Measurements from ENCODE around the gene ZFAND3.
"Not testable (repeated sequence)": the region's sequence is repeated elsewhere in the genome, so short reads cannot be mapped to it uniquely, and the experiment has no call there.

Gene ZFAND3

DNA sequence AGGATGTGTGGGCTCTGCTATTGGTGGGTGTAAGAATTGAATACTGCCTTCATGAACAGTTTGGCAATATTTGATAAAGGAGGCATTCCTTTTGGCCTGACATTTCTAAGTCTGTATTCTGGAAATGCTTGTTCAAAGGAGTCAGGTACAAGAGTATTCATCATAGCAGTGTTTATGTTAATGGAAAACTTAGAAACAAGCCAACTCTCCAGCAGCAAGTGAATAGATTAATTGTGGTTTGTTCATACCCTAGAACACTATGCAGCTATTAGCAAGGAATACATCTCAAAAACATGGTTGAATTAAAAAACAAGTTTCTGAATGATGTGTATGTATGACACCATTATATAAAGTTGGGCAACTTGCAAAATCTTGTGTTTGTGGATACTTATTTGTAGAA, 195.8 kb downstream of the ZFAND3 start:
- no peak for DNase-seq

DNA sequence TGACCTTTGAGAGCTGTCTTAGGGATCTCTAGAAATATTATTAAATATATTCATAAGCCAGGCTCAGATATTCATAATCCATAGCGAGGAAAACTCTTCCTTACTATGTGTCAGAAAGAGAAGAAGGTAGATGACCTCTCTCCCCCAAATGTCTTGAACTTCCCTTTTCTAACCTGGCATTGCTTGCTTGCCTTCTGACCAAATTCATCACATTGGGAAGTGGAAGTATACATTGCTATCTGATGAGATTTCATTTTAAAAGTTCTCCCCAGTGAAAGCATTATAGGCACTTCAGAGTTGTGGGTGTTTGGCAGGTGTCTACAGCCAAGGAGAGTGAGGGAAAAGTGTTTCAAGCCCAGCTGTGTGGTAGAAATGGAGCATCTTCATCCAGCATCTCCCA, 197.3 kb downstream of the ZFAND3 start:
- DNase-seq: no peak

DNA sequence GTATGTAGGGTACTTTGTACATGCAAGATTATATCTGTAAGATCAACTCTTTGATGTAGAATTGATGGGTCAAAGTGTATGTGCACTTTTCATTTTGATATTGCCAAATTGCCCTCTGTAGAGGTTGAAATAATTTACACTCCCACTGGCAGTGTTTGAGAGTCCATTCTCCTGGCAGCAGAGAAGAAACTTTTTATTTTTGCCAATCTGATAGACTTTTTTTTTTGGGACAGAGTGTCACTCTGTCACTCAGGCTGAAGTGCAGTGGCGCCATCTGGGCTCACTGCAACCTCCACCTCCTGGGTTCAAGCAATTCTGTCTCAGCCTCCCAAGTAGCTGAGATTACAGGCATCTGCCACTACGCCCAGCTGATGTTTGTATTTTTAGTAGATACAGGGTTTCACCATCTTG, 199.2 kb downstream of the ZFAND3 start:
- DNase-seq: no peak

DNA sequence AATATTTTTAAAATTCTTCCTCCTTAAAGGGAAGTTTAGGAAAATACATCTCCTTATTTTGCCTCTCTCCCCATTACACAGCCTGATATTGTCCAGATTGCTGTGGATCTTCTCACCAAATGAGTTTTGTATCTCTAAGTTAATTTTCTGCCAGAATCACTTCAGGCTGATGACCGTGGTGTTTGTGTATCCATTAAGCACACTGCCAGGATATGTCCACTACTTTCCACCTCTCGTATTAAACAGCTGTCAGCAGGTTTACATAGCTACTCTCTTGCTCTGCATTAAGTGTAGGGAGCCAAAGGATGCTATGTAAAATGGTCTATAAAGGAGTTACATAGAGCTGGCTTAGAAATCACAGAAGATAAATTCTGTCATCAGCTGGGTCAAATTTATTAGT, 201.1 kb downstream of the ZFAND3 start:
- DNase-seq: no peak

DNA sequence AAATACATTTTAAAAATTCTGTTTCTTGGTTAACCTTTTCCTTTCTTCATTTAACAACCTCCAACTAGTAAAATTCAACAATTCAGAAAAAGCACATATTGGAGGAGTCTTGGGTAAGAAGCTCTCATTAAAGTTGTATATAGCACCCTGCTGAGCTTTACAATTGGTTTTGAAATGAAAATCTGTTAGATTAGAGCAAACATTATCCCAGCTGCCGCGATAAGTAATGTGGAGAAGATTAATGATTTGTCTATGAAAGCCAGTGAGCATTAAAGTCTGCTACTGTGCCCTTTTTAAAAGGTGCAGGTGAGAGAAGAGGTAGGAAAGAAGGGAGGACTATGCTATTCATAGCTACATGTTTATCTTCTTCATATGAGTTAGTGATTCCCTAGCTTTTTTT, 201.5 kb downstream of the ZFAND3 start:
- no peak for DNase-seq

DNA sequence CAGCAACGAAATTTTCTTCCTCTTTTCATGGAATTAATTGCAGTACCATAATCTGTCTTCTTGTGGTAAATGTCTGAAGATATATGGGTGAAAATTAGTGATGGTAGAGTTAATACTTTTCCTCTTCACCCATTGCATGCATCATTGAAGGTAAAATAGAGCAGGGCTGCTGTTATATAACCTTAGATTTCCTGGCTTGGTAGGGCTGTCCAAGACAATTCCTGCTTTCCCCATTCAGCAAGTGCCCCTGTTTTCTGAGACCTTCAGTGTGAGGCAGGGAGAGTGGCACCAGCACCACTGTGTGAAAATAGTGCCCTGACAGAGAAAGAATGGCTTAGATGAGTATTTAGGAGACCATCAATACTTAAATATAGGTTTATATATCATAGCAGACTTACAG, 202.0 kb downstream of the ZFAND3 start:
- no peak for DNase-seq

DNA sequence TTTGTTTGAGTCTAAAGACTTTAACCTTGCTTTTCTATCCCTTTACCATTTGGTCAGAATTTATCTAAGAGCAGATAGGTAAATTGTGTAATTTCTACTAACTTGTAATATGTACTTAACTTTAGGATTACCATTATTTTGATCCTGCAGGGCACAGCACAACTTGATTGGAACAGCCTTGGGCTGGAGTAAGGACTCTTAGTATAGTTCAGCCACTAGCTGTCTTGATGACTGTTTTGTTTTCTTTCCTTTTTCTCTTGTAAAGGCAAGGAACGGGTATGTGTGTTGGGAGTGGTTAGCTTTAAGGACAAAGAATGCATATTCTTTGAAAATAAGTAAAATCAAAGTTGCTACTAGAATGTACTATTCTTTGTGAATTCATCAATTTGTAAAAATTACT, 203.2 kb downstream of the ZFAND3 start:
- DNase-seq: no peak

DNA sequence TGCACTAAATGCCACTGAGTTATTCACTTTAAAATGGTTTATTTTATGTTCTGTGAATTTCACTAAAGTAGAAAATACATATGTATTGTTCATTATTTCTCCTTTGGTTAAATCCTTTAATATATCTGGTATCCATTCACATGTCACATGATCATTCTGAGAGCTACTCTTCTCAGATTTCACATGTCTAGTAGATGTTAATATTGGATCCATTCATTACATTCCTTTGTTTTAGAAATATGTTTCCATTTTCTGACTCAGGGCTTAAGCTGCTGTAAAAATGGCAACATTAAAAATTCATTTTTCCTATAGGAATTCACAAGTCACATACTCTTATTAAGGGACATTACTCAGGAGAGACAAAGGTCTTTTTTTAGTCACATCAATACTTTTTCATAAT, 205.4 kb downstream of the ZFAND3 start:
- no peak for DNase-seq

DNA sequence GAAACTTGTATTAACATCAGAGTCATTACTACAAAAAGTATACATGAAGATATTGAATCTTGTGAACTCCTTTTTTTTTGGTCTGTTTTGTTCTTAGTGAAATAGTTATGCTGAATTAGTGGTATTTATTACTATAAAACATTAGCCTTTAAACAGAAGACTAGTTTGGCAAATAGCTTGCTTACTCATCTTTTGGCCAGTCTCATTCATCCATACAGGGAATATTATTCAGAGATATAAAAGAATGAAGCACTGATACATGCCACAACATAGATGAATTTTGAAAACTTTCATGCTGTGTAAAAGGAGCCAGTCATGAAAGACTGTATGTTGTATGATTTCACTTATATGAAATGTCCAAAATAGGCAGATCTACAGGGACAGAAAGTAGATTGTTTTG, 205.9 kb downstream of the ZFAND3 start:
- no peak for DNase-seq

DNA sequence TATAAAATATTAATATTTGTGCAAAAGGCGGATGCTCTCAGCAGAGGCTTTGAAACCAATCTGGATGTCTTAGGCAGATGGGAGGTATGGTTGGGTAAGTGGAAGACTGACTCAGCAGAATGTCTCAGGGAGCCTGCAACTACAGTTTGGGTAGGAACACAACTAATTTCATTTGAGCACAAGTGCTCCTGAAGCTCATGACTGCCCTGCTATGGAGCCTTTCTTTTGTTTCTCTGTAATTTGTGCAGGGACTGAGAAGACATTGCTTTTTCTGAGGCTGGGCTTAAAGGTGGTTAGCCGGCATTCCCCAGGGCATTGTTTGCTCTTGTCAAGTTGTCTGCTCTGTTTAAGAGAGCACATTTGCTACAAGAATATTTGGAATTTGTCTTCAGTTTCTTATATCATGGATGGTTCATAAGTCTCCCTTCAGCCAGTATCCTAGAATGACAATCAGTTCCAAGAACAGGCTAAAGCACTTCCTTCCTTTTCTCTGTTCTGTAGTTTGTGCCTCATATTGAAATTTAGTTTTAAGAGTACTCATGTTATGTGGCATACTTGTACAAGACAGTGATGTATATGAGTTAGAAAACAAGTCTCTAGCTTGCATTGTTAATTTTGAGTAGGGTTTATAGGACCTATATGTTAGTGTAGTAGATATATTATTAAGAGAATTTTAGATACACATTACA, 208.3 kb downstream of the ZFAND3 start:
- peak in 1 of 5 donors; percentile 48 for DNase-seq

DNA sequence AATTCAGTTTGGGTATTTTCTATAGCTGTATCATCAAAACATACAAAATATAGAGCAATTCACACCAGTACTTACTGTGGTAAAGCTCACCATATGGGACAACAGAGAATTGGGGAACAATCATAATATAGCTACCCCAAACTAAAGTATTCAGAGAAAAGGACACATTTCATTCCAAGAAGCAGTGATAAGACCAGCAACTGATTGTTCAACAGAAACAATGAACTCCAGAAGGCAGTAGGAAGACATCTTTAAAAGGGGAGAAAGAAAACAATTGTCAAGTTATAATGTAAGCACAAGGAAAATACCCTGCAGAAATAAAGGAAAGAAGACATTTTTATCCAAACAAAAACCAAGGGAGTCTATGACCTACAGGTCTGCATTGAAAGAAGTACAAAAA, 210.9 kb downstream of the ZFAND3 start:
- no peak for DNase-seq

DNA sequence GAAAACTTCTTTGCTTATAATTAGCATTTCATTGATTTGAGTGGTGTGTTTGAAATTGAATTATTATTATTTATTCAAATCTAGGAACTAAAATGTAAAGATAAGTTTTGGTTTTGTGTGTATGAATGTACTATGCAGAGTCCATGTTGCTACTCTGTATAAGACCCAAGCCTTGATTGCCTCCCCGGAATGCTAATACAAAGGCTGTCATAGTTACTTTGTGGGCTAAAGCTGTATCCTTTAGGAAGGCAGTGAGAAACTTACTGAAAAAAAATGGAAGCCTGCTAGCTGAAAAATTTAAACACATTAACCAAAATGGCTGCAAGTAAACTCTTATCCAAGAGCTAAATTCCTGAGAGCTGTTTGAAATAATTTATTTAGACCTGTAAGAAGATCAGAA, 213.3 kb downstream of the ZFAND3 start:
- no peak for DNase-seq

DNA sequence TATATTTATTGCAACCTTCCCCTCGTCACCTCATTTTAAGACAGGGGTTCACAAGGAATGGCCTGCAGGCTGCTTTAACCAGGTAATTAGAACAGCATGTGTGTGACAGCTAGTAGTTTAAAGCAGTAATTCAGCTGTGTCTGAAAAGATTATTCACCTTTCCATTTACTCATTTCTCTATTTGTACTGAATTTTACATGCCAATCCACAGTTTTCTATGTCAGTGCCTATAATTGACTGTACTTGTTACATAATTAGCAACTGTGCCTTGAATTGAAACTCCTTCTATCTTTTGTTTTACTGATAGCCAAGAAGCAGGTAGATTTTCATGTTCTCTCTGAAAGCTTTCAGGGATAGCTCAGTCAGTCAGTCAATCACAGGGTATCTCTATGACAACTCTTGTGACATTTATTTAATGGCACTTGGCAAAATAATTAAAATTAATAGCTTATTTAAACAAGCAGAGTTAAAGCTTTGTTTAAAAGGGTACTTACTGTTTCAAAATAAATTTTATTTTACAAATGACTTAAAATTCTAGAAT, 214.0 kb downstream of the ZFAND3 start:
- no peak for DNase-seq

DNA sequence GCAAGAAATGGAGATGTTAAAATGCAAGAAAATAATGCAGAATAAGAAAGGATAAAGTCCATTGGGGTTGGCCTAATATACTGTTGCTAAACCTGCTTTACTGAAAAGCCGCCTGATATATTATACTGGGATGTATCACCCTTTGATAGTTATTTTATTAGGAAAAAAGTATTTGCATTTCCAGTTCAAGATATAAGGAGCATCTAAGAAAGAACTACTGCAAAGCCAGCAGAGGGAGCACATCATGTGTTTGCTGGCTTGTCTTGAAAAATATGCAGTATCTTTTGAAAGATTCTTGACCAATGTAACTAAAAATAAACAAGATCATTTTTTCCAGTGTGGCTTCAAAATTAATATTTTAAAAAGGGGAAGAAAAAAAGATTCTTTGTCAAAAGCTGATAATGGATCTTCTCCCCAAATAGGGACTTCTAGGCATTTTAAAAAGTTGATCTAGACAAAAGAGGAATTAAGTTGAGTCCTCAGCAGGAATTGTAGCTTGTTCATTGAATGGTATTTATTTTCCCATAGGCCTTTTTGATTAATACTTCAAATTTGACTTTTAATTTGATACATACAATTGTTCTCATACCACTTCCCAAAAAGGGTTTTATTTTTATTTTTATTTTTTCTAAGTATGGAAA, 214.9 kb downstream of the ZFAND3 start:
- DNase-seq: peak in 1 of 5 donors; percentile 18

DNA sequence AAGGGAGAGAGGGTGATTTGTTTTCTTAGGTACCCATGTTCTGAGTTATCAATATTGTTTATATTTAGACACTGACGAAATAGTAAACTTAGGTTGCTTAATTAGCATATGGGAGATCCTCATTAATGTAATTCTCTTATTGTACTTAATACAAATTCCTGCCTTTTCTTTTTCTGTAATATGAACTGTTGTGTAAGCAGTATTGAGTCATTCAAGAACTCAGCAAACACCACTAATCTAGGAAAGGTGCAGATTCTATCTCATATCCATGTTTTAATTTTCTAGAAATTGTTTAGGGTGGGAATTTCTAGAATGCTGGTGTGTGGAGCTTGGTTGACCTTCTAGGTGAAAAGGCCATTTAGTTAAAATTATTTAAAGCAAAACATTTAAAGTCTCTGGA, 216.0 kb downstream of the ZFAND3 start:
- no peak for DNase-seq

DNA sequence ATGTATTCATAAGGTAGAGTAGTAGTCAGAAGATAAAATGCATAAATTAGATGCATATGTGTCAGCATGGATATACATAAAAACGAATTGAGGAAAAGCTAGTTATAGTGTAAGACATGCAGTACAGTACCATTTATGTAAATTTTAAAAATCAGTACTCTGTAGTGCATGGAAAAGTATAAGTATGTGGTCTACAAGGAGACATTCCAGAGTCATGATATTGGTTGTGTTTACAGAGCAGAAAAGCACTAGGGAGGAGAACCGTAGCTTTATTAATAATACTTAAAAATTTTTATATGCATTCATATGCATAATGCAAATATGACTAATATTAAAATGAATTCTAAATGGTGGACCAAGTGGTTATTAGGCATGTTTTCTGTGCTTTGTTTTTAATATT, 220.0 kb downstream of the ZFAND3 start:
- DNase-seq: no peak

DNA sequence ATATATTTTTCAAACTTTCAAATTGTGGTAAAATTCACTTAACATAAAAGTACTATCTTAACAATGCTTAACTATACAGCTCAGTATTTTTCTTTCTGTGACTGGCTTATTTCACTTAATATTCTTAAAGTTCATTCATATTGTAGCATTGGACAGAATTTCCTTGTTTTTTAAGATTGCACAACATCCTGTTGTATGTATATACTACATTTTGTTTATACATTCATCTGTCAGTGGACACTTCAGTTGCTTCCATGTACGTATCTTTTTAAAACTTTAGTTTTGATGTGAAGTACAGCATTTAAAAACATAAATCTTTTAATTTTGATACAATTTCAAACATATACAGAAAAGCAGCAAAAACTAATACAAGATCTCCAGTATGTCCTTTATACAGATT, 220.7 kb downstream of the ZFAND3 start:
- no peak for DNase-seq

DNA sequence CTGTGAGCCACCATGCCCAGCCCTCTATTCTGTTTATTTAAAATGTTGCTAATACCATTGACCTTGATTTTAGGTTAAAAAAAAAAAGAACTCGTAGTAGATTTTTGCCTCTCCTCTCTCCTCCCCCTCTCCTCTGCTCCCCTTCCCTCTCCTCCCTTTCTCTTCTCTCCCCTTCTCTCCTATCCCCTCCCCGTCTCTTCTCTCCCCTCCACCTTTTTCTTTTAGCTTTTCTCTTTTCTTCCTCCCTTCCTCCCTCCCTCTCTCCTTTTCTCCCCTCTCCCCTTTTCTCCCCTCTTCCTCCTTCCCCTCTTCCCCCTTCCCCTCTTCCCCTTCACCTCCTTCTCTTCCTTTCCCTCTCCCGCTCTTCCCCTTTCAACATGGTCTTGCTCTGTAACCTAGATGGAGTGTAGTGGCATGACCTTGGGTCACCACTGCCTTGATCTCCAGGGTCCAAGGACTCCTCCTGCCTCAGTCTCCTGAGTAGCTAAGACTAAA, 223.8 kb downstream of the ZFAND3 start:
- DNase-seq: no peak

DNA sequence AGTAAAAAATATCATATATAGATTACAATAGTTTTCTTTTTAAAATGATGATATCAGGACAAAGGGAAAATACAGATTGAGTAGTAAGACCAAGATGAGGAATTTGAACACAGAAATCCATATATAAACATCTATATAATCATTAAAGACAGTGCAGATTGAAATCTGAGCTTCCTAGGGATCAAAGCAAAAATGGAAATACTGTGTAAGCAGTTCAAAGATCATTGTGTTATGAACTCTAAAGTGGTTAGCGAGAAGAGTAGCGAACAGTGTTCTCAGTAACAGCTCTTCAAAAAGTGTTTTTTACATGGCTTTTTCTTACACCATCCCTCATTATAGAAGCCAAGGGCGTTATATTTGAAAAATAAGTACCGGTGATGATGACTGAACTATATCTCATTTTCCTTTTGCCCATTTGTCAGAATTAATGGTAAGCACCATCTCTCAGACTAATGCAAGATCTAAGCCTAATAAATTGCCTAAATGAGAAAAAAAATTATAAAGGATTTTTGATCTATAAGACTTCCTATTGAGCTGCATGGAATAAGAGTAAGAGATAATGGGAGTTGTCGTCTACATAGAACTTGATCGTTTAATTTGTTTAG, 226.3 kb downstream of the ZFAND3 start:
- no peak for DNase-seq

DNA sequence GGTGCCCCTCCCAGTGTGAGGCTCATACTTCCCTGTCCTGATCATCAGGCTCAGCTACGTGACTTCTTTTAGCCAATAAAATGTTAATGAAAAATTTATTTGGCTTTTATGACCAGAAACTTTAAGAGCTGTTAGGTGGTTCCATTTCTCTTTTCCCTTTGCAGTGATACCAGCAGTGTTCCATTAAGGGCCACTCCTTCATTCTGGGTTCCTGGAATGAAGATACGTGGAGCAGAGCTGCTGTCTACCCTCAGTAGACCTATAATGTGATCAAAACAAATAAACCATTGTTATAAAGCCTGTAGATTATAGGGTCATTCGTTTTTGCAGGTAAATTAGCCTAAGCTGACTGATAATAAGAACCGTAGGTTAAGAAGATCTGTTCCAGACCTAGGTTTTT, 228.0 kb downstream of the ZFAND3 start:
- no peak for DNase-seq

DNA sequence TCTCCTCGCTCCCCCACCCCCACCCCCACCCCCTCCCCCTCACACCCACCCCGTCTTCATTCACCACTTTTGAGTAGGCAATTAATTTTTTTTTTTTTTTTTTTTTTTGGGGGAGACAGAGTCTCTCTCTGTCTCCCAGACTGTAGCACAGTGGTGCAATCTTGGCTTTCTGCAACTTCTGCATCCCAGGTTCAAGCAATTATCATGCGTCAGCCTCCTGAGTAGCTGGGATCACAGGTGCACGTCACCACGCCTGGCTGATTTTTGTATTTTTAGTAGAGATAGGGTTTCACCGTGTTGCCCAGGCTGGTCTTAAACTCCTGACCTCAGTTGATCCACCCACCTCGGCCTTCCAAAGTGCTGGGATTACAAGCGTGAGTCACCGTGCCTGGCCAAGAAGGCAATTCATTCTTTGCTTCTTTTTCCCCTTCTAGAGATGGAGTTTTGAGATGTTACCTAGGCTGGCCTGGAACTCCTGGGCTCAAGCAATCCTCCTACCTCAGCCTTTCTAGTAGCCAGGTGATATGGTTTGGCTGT, 230.4 kb downstream of the ZFAND3 start:
- DNase-seq: not testable (repeated sequence)

DNA sequence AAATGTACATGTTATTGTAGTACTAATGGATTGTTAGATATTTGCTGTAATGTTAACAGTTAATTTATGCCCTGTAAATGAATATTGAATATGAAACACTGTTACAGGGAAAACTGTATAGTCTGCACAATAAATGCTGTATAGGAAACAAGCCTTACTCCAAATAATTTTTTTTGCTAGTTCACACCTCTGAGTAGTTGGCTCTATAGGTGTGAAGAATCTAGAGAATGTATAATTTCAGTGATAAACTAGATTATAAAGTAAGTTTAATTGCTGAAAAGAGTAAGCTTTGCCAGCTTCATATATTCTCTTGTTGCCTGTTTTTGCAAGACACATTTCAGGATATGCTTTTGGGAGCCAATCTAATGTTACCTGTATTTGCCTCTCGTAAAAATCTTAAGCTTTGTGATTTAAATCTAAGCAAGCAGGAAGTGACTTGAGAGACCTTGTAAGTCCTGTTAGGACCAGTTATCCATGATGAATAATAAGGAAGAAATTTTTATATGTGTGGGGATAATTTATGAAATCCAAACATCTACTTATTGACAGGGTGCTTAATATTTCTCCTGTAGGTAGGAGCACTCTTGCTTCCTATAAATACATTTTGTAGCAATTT, 232.4 kb downstream of the ZFAND3 start:
- no peak for DNase-seq

DNA sequence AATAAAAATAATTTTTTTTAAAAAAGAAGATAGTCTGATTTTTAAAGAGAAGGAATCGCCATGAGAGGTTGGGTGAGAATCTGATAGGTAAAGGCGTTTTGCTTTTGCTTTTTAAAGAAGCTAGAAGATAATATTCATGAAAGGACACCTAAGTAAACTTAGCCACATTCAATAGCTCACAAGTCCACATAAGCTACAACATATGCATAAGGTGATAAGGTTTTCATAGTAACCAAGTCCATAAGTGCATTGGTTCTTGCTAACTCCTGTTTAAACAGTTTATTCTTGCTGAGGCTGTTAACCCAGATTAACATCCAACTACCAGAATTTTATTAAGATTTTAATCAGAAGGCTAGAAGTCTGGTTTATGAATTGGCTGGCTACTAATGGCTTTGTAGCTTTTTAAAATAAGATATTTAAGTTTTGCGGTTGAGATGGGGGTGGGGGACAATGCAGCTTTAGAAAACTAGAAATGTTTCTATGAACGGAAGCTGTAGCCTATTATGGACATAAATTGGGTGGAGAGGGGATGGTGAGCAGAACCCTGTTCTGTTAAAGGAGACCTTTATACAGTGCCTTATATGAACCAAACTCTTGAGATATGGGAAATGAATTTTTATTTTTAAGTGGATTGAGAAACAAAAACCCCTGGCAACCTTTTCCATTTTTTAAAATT, 235.1 kb downstream of the ZFAND3 start:
- no peak for DNase-seq
